GM23338 (cell line): Measurements from ENCODE around the gene OR1M1. TPM values are rescaled to one million over a fixed set of nuclear protein-coding genes. Genes with fewer than 3 reads are reported as not detected.
"Not testable (repeated sequence)": the region's sequence is repeated elsewhere in the genome, so short reads cannot be mapped to it uniquely, and the experiment has no call there.

ENCODE experiments used
- ATAC-seq: fragments of 200-7000 bp; cut with Tn5 transposase; 3 replicates; pipeline ENCODE4 v1.9.1; 2020
- DNase-seq: peaks from one replicate; pipeline ENCODE4 v3.0.0-alpha.2; 2015; ENCODE audit warnings: low spot score
- H2AFZ ChIP-seq: fragments of 200-600 bp; sonication (generic); 2 replicates; pipeline ENCODE4 v1.8.0; 2016; ENCODE audit warnings: antibody characterized with exemption, mild to moderate bottlenecking, moderate library complexity
- H3F3A ChIP-seq: fragments of 200-600 bp; sonication (generic); replicated peaks from 2 replicates; pipeline ENCODE4 v1.8.0; 2017; ENCODE audit warnings: antibody characterized with exemption, mixed run types, low read depth
- H3K27ac ChIP-seq: fragments of 200-600 bp; sonication (generic); 2 replicates; pipeline ENCODE4 v1.6.1; 2016; ENCODE audit warnings: low read depth
- H3K27me3 ChIP-seq: fragments of 200-600 bp; sonication (generic); 2 replicates; pipeline ENCODE4 v1.8.0; 2016; ENCODE audit warnings: mild to moderate bottlenecking, mixed run types, moderate library complexity; ENCODE audit not compliant: insufficient read depth
- H3K36me3 ChIP-seq: fragments of 200-600 bp; sonication (generic); 2 replicates; pipeline ENCODE4 v1.8.0; 2016; ENCODE audit warnings: mild to moderate bottlenecking; ENCODE audit not compliant: insufficient read depth
- H3K4me1 ChIP-seq: fragments of 200-600 bp; sonication (generic); 2 replicates; pipeline ENCODE4 v1.8.0; 2016; ENCODE audit warnings: mild to moderate bottlenecking, moderate library complexity; ENCODE audit not compliant: insufficient read depth
- H3K4me2 ChIP-seq: fragments of 200-600 bp; sonication (generic); 2 replicates; pipeline ENCODE4 v1.7.1; 2017; ENCODE audit warnings: mixed run types
- H3K4me3 ChIP-seq: fragments of 200-600 bp; sonication (generic); 2 replicates; pipeline ENCODE4 v1.6.1; 2016; ENCODE audit warnings: mixed run types
- H3K79me2 ChIP-seq: fragments of 200-600 bp; sonication (generic); replicated peaks from 2 replicates; pipeline ENCODE4 v1.8.0; 2017; ENCODE audit warnings: mild to moderate bottlenecking; ENCODE audit not compliant: insufficient read depth
- H3K9me2 ChIP-seq: fragments of 200-600 bp; sonication (generic); 2 replicates; pipeline ENCODE4 v1.8.0; 2017; ENCODE audit not compliant: insufficient read depth
- H4K20me1 ChIP-seq: fragments of 200-600 bp; sonication (generic); replicated peaks from 2 replicates; pipeline ENCODE4 v1.8.0; 2017; ENCODE audit warnings: mild to moderate bottlenecking; ENCODE audit not compliant: insufficient read depth
- H3K27ac Mint-ChIP-seq: 2 replicates; pipeline ENCODE4 v1.8.0; 2020; ENCODE audit warnings: inconsistent platforms, mild to moderate bottlenecking, moderate library complexity, mixed read lengths
- H3K27me3 Mint-ChIP-seq: 3 replicates; pipeline ENCODE4 v1.8.0; 2022; ENCODE audit warnings: low read depth, mild to moderate bottlenecking, moderate library complexity, mixed read lengths, inconsistent platforms; ENCODE audit not compliant: insufficient read depth, poor library complexity
- H3K36me3 Mint-ChIP-seq: 3 replicates; pipeline ENCODE4 v1.8.0; 2021; ENCODE audit warnings: low read depth, mild to moderate bottlenecking, inconsistent platforms, moderate library complexity, mixed read lengths
- H3K4me1 Mint-ChIP-seq: 3 replicates; pipeline ENCODE4 v1.8.0; 2020; ENCODE audit warnings: mild to moderate bottlenecking, inconsistent platforms, mixed read lengths
- H3K4me3 Mint-ChIP-seq: 3 replicates; pipeline ENCODE4 v1.8.0; 2021; ENCODE audit warnings: moderate library complexity, mild to moderate bottlenecking, inconsistent platforms, mixed read lengths
- H3K9me3 Mint-ChIP-seq: 3 replicates; pipeline ENCODE4 v1.8.0; 2020; ENCODE audit warnings: moderate library complexity, mild to moderate bottlenecking, inconsistent platforms, mixed read lengths
- EZH2 ChIP-seq: fragments of 200-600 bp; sonication (generic); IDR thresholded peaks from one replicate; pipeline ENCODE4 v1.8.0; 2017; ENCODE audit warnings: antibody characterized with exemption, mild to moderate bottlenecking, low read depth; ENCODE audit not compliant: unreplicated experiment
- EZH2phosphoT487 ChIP-seq: fragments of 200-600 bp; sonication (generic); IDR thresholded peaks from one replicate; pipeline ENCODE4 v1.8.1; 2018; ENCODE audit warnings: antibody characterized with exemption; ENCODE audit not compliant: unreplicated experiment
- JUNB ChIP-seq: IDR thresholded peaks from one replicate; pipeline ENCODE4 v1.6.1; 2016; ENCODE audit warnings: antibody characterized with exemption; ENCODE audit not compliant: unreplicated experiment
- NANOG ChIP-seq: IDR thresholded peaks from 2 replicates; pipeline ENCODE4 v1.6.1; 2016; ENCODE audit warnings: antibody characterized with exemption, borderline replicate concordance
- POLR2AphosphoS5 ChIP-seq: IDR thresholded peaks from 2 replicates; pipeline ENCODE4 v1.6.1; 2016; ENCODE audit warnings: antibody characterized with exemption, low read depth
- ZNF331 ChIP-seq: fragments of 250-450 bp; sonication (Bioruptor Pico); IDR thresholded peaks from 2 replicates; pipeline ENCODE4 v1.5.0; 2020; ENCODE audit warnings: low read depth, mild to moderate bottlenecking, moderate library complexity
- polyA plus RNA-seq: library from polyadenylated mRNA; unstranded; fragments of >200 nt; fragmentation: Nextera tagmentation; extraction: Ambion mirVana; gene quantifications from 2 replicates; pipeline ENCODE4 v1.2.1, GENCODE V29; 2016
- total RNA-seq: library from RNA; depleted of rRNA; stranded (reverse); fragments of >200 nt; shearing (Covaris generic); gene quantifications from 2 replicates; pipeline ENCODE4 v1.2.3, GENCODE V29; 2014
- TF ChIP-seq, protein P1 (sequence below): IDR thresholded peaks from 2 replicates; pipeline ENCODE4 v1.6.1; 2016; ENCODE audit warnings: antibody characterized with exemption

OR1M1 gene
- total and polyA plus RNA-seq, 2 experiments from 2014 or later, result not detected

DNA sequence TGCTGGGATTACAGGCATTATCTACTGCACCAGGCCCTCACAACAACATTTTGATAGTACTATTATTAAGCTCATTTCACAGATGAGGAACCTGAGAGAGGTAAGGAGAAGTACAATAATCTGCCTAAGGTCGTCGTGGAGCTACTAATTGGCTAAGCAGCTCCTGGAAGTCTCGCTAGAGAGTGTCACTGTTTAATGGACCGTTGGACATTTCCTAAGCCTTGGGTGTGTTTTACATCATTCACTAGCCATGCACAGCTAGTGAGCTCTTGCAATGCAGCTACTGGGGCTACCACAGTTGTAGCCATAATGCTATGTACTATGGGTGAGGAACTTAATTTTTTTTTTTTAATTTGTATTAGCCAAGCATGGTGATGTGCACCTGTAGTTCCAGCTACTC, 34.0 kb upstream of the OR1M1 start (continued):
- TF ChIP-seq, protein P1, sequence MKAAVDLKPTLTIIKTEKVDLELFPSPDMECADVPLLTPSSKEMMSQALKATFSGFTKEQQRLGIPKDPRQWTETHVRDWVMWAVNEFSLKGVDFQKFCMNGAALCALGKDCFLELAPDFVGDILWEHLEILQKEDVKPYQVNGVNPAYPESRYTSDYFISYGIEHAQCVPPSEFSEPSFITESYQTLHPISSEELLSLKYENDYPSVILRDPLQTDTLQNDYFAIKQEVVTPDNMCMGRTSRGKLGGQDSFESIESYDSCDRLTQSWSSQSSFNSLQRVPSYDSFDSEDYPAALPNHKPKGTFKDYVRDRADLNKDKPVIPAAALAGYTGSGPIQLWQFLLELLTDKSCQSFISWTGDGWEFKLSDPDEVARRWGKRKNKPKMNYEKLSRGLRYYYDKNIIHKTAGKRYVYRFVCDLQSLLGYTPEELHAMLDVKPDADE, result no peak
- no peak for TF ChIP-seq EZH2phosphoT487
- no peak for TF ChIP-seq ZNF331
- no peak for TF ChIP-seq EZH2
- TF ChIP-seq JUNB, result no peak

DNA sequence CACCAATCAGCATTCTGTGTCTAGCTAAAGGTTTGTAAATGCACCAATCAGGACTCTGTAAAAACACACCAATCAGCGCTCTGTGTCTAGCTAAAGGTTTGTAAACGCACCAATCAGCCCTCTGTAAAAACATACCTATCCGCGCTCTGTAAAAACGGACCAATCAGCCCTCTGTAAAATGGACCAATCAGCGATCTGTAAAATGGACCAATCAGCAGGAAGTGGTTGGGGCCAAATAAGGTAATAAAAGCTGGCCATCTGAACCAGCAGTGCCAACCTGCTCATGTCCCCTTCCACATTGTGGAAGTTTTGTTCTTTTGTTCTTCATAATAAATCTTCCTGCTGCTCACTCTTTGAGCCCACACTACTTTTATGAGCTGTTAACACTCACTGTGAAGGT, 33.2 kb upstream of the OR1M1 start:
- not testable (repeated sequence) for H3K9me2 ChIP-seq, H3F3A ChIP-seq, H3K4me3 ChIP-seq, H4K20me1 ChIP-seq, H3K4me2 ChIP-seq, ATAC-seq, DNase-seq, H3K36me3 ChIP-seq, H2AFZ ChIP-seq, H3K27ac ChIP-seq, H3K4me1 Mint-ChIP-seq, H3K27ac Mint-ChIP-seq, H3K4me3 Mint-ChIP-seq, H3K27me3 ChIP-seq, H3K27me3 Mint-ChIP-seq, H3K79me2 ChIP-seq
- H3K9me3 Mint-ChIP-seq, result peaks cover 90% of the 10 kb centered on the region
- peaks cover 11% of the 10 kb centered on the region for H3K4me1 ChIP-seq
- peaks cover 22% of the 10 kb centered on the region for H3K36me3 Mint-ChIP-seq

DNA sequence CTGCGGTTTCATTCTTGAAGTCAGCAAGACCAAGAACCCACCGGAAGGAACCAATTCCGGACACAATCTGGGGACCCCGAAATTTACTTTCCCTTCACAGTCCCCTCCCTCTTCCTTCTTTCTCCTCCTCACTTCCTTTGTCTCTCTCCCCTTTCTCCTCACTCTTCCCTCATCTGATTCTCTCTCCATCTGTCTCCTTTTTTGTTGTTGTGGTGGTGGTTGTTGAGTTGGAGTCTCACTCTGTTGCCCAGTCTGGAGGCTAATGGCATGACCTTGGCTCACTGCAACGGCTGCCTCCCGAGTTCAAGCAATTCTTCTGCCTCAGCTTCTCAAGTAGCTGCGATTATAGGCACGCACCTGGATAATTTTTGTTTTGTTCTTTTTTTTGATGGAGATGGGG, 32.7 kb upstream of the OR1M1 start:
- H3K79me2 ChIP-seq, result no peaks in the 10 kb centered on the region
- no peaks in the 10 kb centered on the region for H3K4me1 Mint-ChIP-seq
- H3K9me3 Mint-ChIP-seq, result peaks cover 90% of the 10 kb centered on the region
- no peaks in the 10 kb centered on the region for H3K36me3 ChIP-seq
- peak overlapping the region; percentile 19; the same call in 1 of the 2 replicates for H3K4me2 ChIP-seq
- H3K4me1 ChIP-seq, result peaks cover 11% of the 10 kb centered on the region
- no peak overlapping the region for H2AFZ ChIP-seq
- H3K4me3 Mint-ChIP-seq, result no peak overlapping the region
- H3K27me3 Mint-ChIP-seq, result peaks cover 3% of the 10 kb centered on the region
- H3K36me3 Mint-ChIP-seq, result peaks cover 26% of the 10 kb centered on the region
- H3K27ac ChIP-seq, result no peak overlapping the region
- no peak overlapping the region for H3K4me3 ChIP-seq
- no peaks in the 10 kb centered on the region for H4K20me1 ChIP-seq
- ATAC-seq, result no peak
- H3F3A ChIP-seq, result no peaks in the 10 kb centered on the region; the same call in 1 of the 2 replicates
- TF ChIP-seq POLR2AphosphoS5 (no peak), NANOG (no peak)
- TF ChIP-seq, protein P1, result no peak
- no peak overlapping the region for H3K27ac Mint-ChIP-seq
- H3K27me3 ChIP-seq, result no peaks in the 10 kb centered on the region
- 0 out of 2 replicates have a peak, but pooled peaks cover 5% of the 10 kb centered on the region for H3K9me2 ChIP-seq
- DNase-seq, result no peak
